Measurements from ENCODE around the gene DCAF12. TPM values are rescaled to one million over a fixed set of nuclear protein-coding genes. Genes with fewer than 3 reads are reported as not detected.

DCAF12 gene
- total and polyA plus RNA-seq, 4 donors = 8.4 to 120 (median 16.0) TPM

- no peak overlapping the region for H3K27ac ChIP-seq (ENCODE audit: low read depth in 1 of 2, low read length in 2 of 2)
- H3K4me1 ChIP-seq (ENCODE audit: control insufficient read depth in 4 of 4, insufficient read depth in 4 of 4, low read length in 3 of 4) = peaks cover 3 to 18% (median 15%) of the 10 kb centered on the region in 4 donors
- WGBS = 90% methylated on average over 5 of the region's 5 CpGs
- no peaks in the 10 kb centered on the region for H3K36me3 ChIP-seq (ENCODE audit: control insufficient read depth in 4 of 4, insufficient read depth in 3 of 4, low read depth in 1 of 4, low read length in 3 of 4)
- H3K9ac ChIP-seq (ENCODE audit: low read depth in 1 of 2, low read length in 2 of 2) = no peak overlapping the region
- TF ChIP-seq JUND (IDR thresholded peaks at IDR 0.05) (no peak), HNF4A (conservative IDR thresholded peaks at IDR 0.05) (no peak)
- H3K27me3 ChIP-seq (ENCODE audit: control insufficient read depth in 4 of 4, insufficient read depth in 4 of 4, low read length in 3 of 4) = no peaks in the 10 kb centered on the region
- no peak for DNase-seq (ENCODE audit: low spot score)
- no peak overlapping the region for H3K4me3 ChIP-seq (ENCODE audit: low read depth in 1 of 3, low read length in 3 of 3)
- no peaks in the 10 kb centered on the region for H3K9me3 ChIP-seq (ENCODE audit: control insufficient read depth in 4 of 4, low read length in 3 of 4)
Measured at GRCh38 chr9:34070606-34071324, 55.7 kb downstream of the DCAF12 start.

GRCh38 chr9:34069831-34070230, 56.7 kb downstream of the DCAF12 start:
- Histone ChIP-seq H3K9ac (ENCODE audit: low read depth in 1 of 2, low read length in 2 of 2) (no peak overlapping the region), H3K27me3 (ENCODE audit: control insufficient read depth in 4 of 4, insufficient read depth in 4 of 4, low read length in 3 of 4) (no peaks in the 10 kb centered on the region), H3K4me3 (ENCODE audit: low read depth in 1 of 3, low read length in 3 of 3) (no peak overlapping the region), H3K4me1 (ENCODE audit: control insufficient read depth in 4 of 4, insufficient read depth in 4 of 4, low read length in 3 of 4) (peaks cover 3 to 18% (median 15%) of the 10 kb centered on the region in 4 donors), H3K9me3 (ENCODE audit: control insufficient read depth in 4 of 4, low read length in 3 of 4) (no peaks in the 10 kb centered on the region), H3K27ac (ENCODE audit: low read depth in 1 of 2, low read length in 2 of 2) (no peak overlapping the region), H3K36me3 (ENCODE audit: control insufficient read depth in 4 of 4, insufficient read depth in 3 of 4, low read depth in 1 of 4, low read length in 3 of 4) (no peaks in the 10 kb centered on the region)
- no peak for DNase-seq (ENCODE audit: low spot score)
- 89% methylated on average over 6 of the region's 6 CpGs for whole genome bisulfite sequencing
- TF ChIP-seq RXRA (IDR thresholded peaks at IDR 0.05) = no peak
- no peak for TF ChIP-seq JUND (IDR thresholded peaks at IDR 0.05)
- no peak for TF ChIP-seq RAD21 (IDR thresholded peaks at IDR 0.05)
- TF ChIP-seq HNF4A (conservative IDR thresholded peaks at IDR 0.05) = no peak
- TF ChIP-seq EGR1 (IDR thresholded peaks at IDR 0.05; ENCODE audit: low read depth in 2 of 2) = no peak
- TF ChIP-seq ATF3 (IDR thresholded peaks at IDR 0.05) = no peak
- TF ChIP-seq SP1 (IDR thresholded peaks at IDR 0.05) = no peak
- no peak for TF ChIP-seq MAX (IDR thresholded peaks at IDR 0.05)
- no peak for TF ChIP-seq YY1 (IDR thresholded peaks at IDR 0.05)

- no peaks in the 10 kb centered on the region for H3K36me3 ChIP-seq (ENCODE audit: control insufficient read depth in 4 of 4, insufficient read depth in 3 of 4, low read depth in 1 of 4, low read length in 3 of 4)
- WGBS = 97% methylated on average over 3 of the region's 3 CpGs
- TF ChIP-seq RXRA (IDR thresholded peaks at IDR 0.05) (no peak), TAF1 (conservative IDR thresholded peaks at IDR 0.05) (no peak), YY1 (IDR thresholded peaks at IDR 0.05) (no peak), FOXA1 (IDR thresholded peaks at IDR 0.05) (no peak), HNF4G (IDR thresholded peaks at IDR 0.05) (no peak), ZBTB33 (IDR thresholded peaks at IDR 0.05) (no peak), NR2F2 (IDR thresholded peaks at IDR 0.05) (no peak), FOXA2 (IDR thresholded peaks at IDR 0.05) (no peak), GABPA (IDR thresholded peaks at IDR 0.05 in 1 of 2, conservative IDR thresholded peaks at IDR 0.05 in 1 of 2) (no peak), RAD21 (IDR thresholded peaks at IDR 0.05) (no peak), REST (IDR thresholded peaks at IDR 0.05) (no peak), MAX (IDR thresholded peaks at IDR 0.05) (no peak), HNF4A (conservative IDR thresholded peaks at IDR 0.05) (no peak), ATF3 (IDR thresholded peaks at IDR 0.05) (no peak), JUND (IDR thresholded peaks at IDR 0.05) (no peak), CTCF (IDR thresholded peaks at IDR 0.05; ENCODE audit: low read depth, low read length, missing input control) (no peak), SP1 (IDR thresholded peaks at IDR 0.05) (no peak), EGR1 (IDR thresholded peaks at IDR 0.05; ENCODE audit: low read depth in 2 of 2) (no peak)
- no peak overlapping the region for H3K9ac ChIP-seq (ENCODE audit: low read depth in 1 of 2, low read length in 2 of 2)
- H3K27ac ChIP-seq (ENCODE audit: low read depth in 1 of 2, low read length in 2 of 2) = no peak overlapping the region
- DNase-seq (ENCODE audit: low spot score) = no peak
- H3K4me1 ChIP-seq (ENCODE audit: control insufficient read depth in 4 of 4, insufficient read depth in 4 of 4, low read length in 3 of 4) = no peaks in the 10 kb centered on the region
- no peaks in the 10 kb centered on the region for H3K27me3 ChIP-seq (ENCODE audit: control insufficient read depth in 4 of 4, insufficient read depth in 4 of 4, low read length in 3 of 4)
- H3K4me3 ChIP-seq (ENCODE audit: low read depth in 1 of 3, low read length in 3 of 3) = no peak overlapping the region
- no peaks in the 10 kb centered on the region for H3K9me3 ChIP-seq (ENCODE audit: control insufficient read depth in 4 of 4, low read length in 3 of 4)
Measured at GRCh38 chr9:34065541-34065940, 61.0 kb downstream of the DCAF12 start.

Measured in liver (tissue), 9 donors.